DND-41 (cell line): Measurements from ENCODE around the gene UBP1.

Source experiments
- ATAC-seq: fragments of 200-7000 bp; cut with Tn5 transposase; 3 replicates; pipeline ENCODE4 v1.9.1; 2021; ENCODE audit warnings: low read depth; ENCODE audit not compliant: insufficient read depth
- DNase-seq: peaks from one replicate; pipeline ENCODE4 v3.0.0-alpha.2; 2020
- H2AFZ ChIP-seq: 2 replicates; pipeline ENCODE4 v1.6.0; 2012; ENCODE audit warnings: low read depth, low read length
- H3K27ac ChIP-seq: 2 replicates; pipeline ENCODE4 v1.5.1; 2012; ENCODE audit warnings: low read length, inconsistent platforms
- H3K27me3 ChIP-seq: fragments of 200-600 bp; sonication (generic); 2 replicates; pipeline ENCODE4 v1.6.0; 2012; ENCODE audit warnings: low read length, mild to moderate bottlenecking, inconsistent platforms; ENCODE audit not compliant: insufficient read depth, poor library complexity
- H3K36me3 ChIP-seq: 2 replicates; pipeline ENCODE4 v1.5.1; 2012; ENCODE audit warnings: low read length, inconsistent platforms; ENCODE audit not compliant: insufficient read depth
- H3K4me1 ChIP-seq: 2 replicates; pipeline ENCODE4 v1.5.1; 2012; ENCODE audit warnings: mild to moderate bottlenecking, low read length; ENCODE audit not compliant: insufficient read depth
- H3K4me2 ChIP-seq: 2 replicates; pipeline ENCODE4 v1.6.0; 2012; ENCODE audit warnings: mild to moderate bottlenecking, moderate library complexity, low read length, inconsistent platforms; ENCODE audit not compliant: insufficient read depth
- H3K4me3 ChIP-seq, 2 experiments: fragments of 200-600 bp in 1 of 2; shearing (Covaris generic) in 1 of 2; 2 replicates each; pipeline ENCODE4 v1.5.1; 2012 to 2016; ENCODE audit warnings: inconsistent platforms in 2 of 2, low read length in 2 of 2, mild to moderate bottlenecking in 2 of 2, low read depth in 1 of 2, moderate library complexity in 1 of 2
- H3K79me2 ChIP-seq: 2 replicates; pipeline ENCODE4 v1.6.0; 2012; ENCODE audit warnings: low read length, inconsistent platforms; ENCODE audit not compliant: insufficient read depth
- H3K9ac ChIP-seq: 2 replicates; pipeline ENCODE4 v1.6.0; 2012; ENCODE audit warnings: low read depth, mild to moderate bottlenecking, inconsistent platforms, low read length, moderate library complexity
- H3K9me3 ChIP-seq: 2 replicates; pipeline ENCODE4 v1.5.1; 2012; ENCODE audit warnings: low read length, moderate library complexity, mild to moderate bottlenecking, inconsistent platforms; ENCODE audit not compliant: insufficient read depth, severe bottlenecking
- H4K20me1 ChIP-seq: 2 replicates; pipeline ENCODE4 v1.6.0; 2012; ENCODE audit warnings: low read length; ENCODE audit not compliant: insufficient read depth
- CTCF ChIP-seq: IDR thresholded peaks from 2 replicates; pipeline ENCODE4 v1.5.1; 2012; ENCODE audit warnings: borderline replicate concordance, low read length, moderate library complexity, mild to moderate bottlenecking; ENCODE audit not compliant: poor library complexity, severe bottlenecking; ENCODE audit errors: extremely low read depth
- EZH2 ChIP-seq: IDR thresholded peaks from 3 replicates; pipeline ENCODE4 v1.6.1; 2012; ENCODE audit warnings: borderline replicate concordance, low read depth, mild to moderate bottlenecking, moderate library complexity, low read length, inconsistent platforms; ENCODE audit not compliant: severe bottlenecking

The UBP1 gene

GRCh38 chr3:33363113-33363800, 76.9 kb downstream of the UBP1 start:
- H4K20me1 ChIP-seq, result no peaks in the 10 kb centered on the region
- no peaks in the 10 kb centered on the region for H3K9me3 ChIP-seq
- no peak overlapping the region for H3K9ac ChIP-seq
- H3K36me3 ChIP-seq, result no peaks in the 10 kb centered on the region
- H3K27me3 ChIP-seq, result peaks cover 3% of the 10 kb centered on the region
- no peak overlapping the region for H3K4me3 ChIP-seq
- no peak for TF ChIP-seq CTCF
- no peak for TF ChIP-seq EZH2
- H2AFZ ChIP-seq, result no peak overlapping the region
- ATAC-seq (no peak), DNase-seq (no peak)
- no peaks in the 10 kb centered on the region for H3K79me2 ChIP-seq
- no peak overlapping the region for H3K27ac ChIP-seq
- H3K4me1 ChIP-seq, result 0 out of 2 replicates have a peak, but pooled peaks cover 6% of the 10 kb centered on the region
- no peak overlapping the region for H3K4me2 ChIP-seq

- no peaks in the 10 kb centered on the region for H3K79me2 ChIP-seq
- 0 out of 2 replicates have a peak, but pooled peaks cover 6% of the 10 kb centered on the region for H3K4me1 ChIP-seq
- H4K20me1 ChIP-seq, result no peaks in the 10 kb centered on the region
- DNase-seq (no peak), ATAC-seq (no peak)
- H2AFZ ChIP-seq, result no peak overlapping the region
- H3K36me3 ChIP-seq, result no peaks in the 10 kb centered on the region
- H3K4me3 ChIP-seq, result no peak overlapping the region
- no peak for TF ChIP-seq CTCF
- TF ChIP-seq EZH2, result no peak
- no peaks in the 10 kb centered on the region for H3K9me3 ChIP-seq
- H3K27me3 ChIP-seq, result peaks cover 3% of the 10 kb centered on the region
- H3K4me2 ChIP-seq, result no peak overlapping the region
- H3K9ac ChIP-seq, result no peak overlapping the region
- no peak overlapping the region for H3K27ac ChIP-seq
These were observed 79.9 kb downstream of the UBP1 start for GRCh38 chr3:33360136-33360825.

- H3K27ac ChIP-seq, result no peak overlapping the region
- ATAC-seq, result no peak
These were observed 81.9 kb downstream of the UBP1 start for GRCh38 chr3:33358172-33358781.

More at GRCh38 chr3:33358172-33358781, 81.9 kb downstream of the UBP1 start:
- Histone ChIP-seq H3K36me3 (no peaks in the 10 kb centered on the region), H3K4me2 (no peak overlapping the region), H3K9ac (no peak overlapping the region), H2AFZ (no peak overlapping the region), H3K79me2 (no peaks in the 10 kb centered on the region), H3K4me1 (no peaks in the 10 kb centered on the region), H3K9me3 (no peaks in the 10 kb centered on the region), H4K20me1 (no peaks in the 10 kb centered on the region), H3K4me3 (no peak overlapping the region), H3K27me3 (peaks cover 3% of the 10 kb centered on the region)
- DNase-seq, result no peak
- TF ChIP-seq EZH2, result no peak
- TF ChIP-seq CTCF, result no peak
